HepG2 (cell line): ENCODE data around the gene NT5DC4.

ENCODE experiments used
- MEF2D ChIP-seq: sonication (generic); formaldehyde crosslinking; IDR thresholded peaks from 2 replicates; pipeline ENCODE4 v1.5.1; 2020; ENCODE audit warnings: mild to moderate bottlenecking, missing genetic modification reagents
- YY1 ChIP-seq: IDR thresholded peaks from 2 replicates; pipeline ENCODE4 v1.6.1; 2011; ENCODE audit warnings: low read length, low read depth, moderate library complexity, mild to moderate bottlenecking; ENCODE audit not compliant: insufficient read depth, insufficient replicate concordance

GRCh38 chr2:112728378-112729175 is 7.8 kb downstream of the NT5DC4 start:
- TF ChIP-seq MEF2D (CRISPR knock-in tag) (no peak), YY1 (no peak)
